Smooth muscle cell (in vitro differentiated cells): ENCODE results near the gene ANXA11. TPM values are rescaled to one million over a fixed set of nuclear protein-coding genes. Genes with fewer than 3 reads are reported as not detected.

Source experiments
- DNase-seq: peaks from one replicate; lab custom pipeline; 2025; ENCODE audit not compliant: unreplicated experiment; lab: John Stamatoyannopoulos, UW
- H2AFZ ChIP-seq: fragments of 200-600 bp; sonication (generic); 2 replicates; pipeline ENCODE4 v1.6.0; 2016; ENCODE audit warnings: antibody characterized with exemption, low read depth, mild to moderate bottlenecking
- H3F3A ChIP-seq: fragments of 200-600 bp; sonication (generic); 2 replicates; pipeline ENCODE4 v1.6.0; 2017; ENCODE audit warnings: antibody characterized with exemption, low read depth
- H3K27ac ChIP-seq: fragments of 200-600 bp; sonication (generic); 2 replicates; pipeline ENCODE4 v1.5.1; 2016; ENCODE audit warnings: low read depth, mild to moderate bottlenecking
- H3K27me3 ChIP-seq: fragments of 200-600 bp; sonication (generic); 2 replicates; pipeline ENCODE4 v1.6.1; 2016; ENCODE audit warnings: low read depth, mild to moderate bottlenecking
- H3K36me3 ChIP-seq: fragments of 200-600 bp; sonication (generic); 2 replicates; pipeline ENCODE4 v1.5.1; 2016; ENCODE audit warnings: low read depth
- H3K4me1 ChIP-seq: fragments of 200-600 bp; sonication (generic); 2 replicates; pipeline ENCODE4 v1.5.1; 2016; ENCODE audit warnings: low read depth
- H3K4me2 ChIP-seq: fragments of 200-600 bp; sonication (generic); 2 replicates; pipeline ENCODE4 v1.6.0; 2016; ENCODE audit warnings: mild to moderate bottlenecking
- H3K4me3 ChIP-seq: fragments of 200-600 bp; sonication (generic); 2 replicates; pipeline ENCODE4 v1.5.1; 2016; ENCODE audit warnings: mild to moderate bottlenecking
- H3K79me2 ChIP-seq: fragments of 200-600 bp; sonication (generic); 2 replicates; pipeline ENCODE4 v1.6.0; 2016; ENCODE audit warnings: low read depth, mild to moderate bottlenecking
- H3K9ac ChIP-seq: fragments of 200-600 bp; sonication (generic); 2 replicates; pipeline ENCODE4 v1.6.0; 2016; ENCODE audit warnings: low read depth
- H3K9me3 ChIP-seq: fragments of 200-600 bp; sonication (generic); replicated peaks from 2 replicates; pipeline ENCODE4 v1.5.1; 2016; ENCODE audit warnings: low read depth
- H4K20me1 ChIP-seq: fragments of 200-600 bp; sonication (generic); 2 replicates; pipeline ENCODE4 v1.6.0; 2016; ENCODE audit warnings: low read depth
- WGBS: methylation state at CpG from one replicate; pipeline ENCODE4 v1.1.7; 2016; ENCODE audit warnings: low lambda C conversion rate; 5-methylcytosine and 5-hydroxymethylcytosine counted together
- polyA plus RNA-seq: library from polyadenylated mRNA; unstranded; fragments of >200 nt; fragmentation: Nextera tagmentation; extraction: Ambion mirVana; gene quantifications from 2 replicates; pipeline ENCODE4 v1.2.1, GENCODE V29; 2016
- total RNA-seq: library from RNA; depleted of rRNA; stranded (reverse); fragments of >200 nt; gene quantifications from 2 replicates; pipeline ENCODE4 v1.2.3, GENCODE V29; 2014
- TF ChIP-seq, protein P1 (sequence below): fragments of 200-600 bp; sonication (generic); IDR thresholded peaks from 2 replicates; pipeline ENCODE4 v1.5.1; 2017; ENCODE audit warnings: borderline replicate concordance, mild to moderate bottlenecking, antibody characterized with exemption; ENCODE audit not compliant: insufficient read depth, poor library complexity, severe bottlenecking

ANXA11 gene
- total and polyA plus RNA-seq, 2 experiments from 2014 or later, result 36.6 to 93.4 TPM

DNA sequence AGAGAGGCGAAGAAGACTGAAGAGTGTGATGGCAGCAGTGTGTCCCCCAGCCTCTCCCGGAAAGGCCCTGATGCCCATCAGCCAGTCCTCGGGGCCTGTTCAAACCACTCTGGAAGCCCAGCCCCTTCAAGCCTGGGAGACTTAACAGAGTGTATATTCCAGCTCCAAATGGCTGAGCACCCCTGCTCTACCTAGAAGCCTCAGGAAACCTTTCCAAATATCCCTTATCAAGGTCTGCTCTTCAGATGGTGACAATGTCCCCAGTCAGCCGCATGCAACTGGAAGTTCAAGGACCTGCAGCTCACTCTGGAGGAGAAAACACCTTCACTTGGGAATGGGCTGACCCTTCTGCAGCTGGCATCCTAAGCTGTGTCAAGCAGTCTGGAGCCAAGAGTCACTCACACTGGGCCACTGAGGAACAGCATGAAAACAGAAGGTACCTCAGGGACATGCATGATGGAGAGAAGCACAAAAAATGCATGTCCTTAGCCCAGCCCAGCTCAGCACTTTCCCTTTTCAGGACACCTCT, 10.2 kb downstream of the ANXA11 start:
- Histone ChIP-seq H3K9ac (no peak overlapping the region), H3K36me3 (no peaks in the 10 kb centered on the region), H3K79me2 (peaks cover 90% of the 10 kb centered on the region), H3K27me3 (no peaks in the 10 kb centered on the region), H3F3A (no peaks in the 10 kb centered on the region), H3K4me1 (no peaks in the 10 kb centered on the region), H3K9me3 (no peaks in the 10 kb centered on the region), H2AFZ (no peak overlapping the region), H3K4me2 (no peak overlapping the region), H3K4me3 (no peak overlapping the region), H3K27ac (no peak overlapping the region), H4K20me1 (peaks cover 87% of the 10 kb centered on the region)
- TF ChIP-seq, protein P1, sequence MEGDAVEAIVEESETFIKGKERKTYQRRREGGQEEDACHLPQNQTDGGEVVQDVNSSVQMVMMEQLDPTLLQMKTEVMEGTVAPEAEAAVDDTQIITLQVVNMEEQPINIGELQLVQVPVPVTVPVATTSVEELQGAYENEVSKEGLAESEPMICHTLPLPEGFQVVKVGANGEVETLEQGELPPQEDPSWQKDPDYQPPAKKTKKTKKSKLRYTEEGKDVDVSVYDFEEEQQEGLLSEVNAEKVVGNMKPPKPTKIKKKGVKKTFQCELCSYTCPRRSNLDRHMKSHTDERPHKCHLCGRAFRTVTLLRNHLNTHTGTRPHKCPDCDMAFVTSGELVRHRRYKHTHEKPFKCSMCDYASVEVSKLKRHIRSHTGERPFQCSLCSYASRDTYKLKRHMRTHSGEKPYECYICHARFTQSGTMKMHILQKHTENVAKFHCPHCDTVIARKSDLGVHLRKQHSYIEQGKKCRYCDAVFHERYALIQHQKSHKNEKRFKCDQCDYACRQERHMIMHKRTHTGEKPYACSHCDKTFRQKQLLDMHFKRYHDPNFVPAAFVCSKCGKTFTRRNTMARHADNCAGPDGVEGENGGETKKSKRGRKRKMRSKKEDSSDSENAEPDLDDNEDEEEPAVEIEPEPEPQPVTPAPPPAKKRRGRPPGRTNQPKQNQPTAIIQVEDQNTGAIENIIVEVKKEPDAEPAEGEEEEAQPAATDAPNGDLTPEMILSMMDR, result no peak
- DNase-seq, result no peak
- WGBS, result 94% methylated on average over 4 of the region's 4 CpGs

DNA sequence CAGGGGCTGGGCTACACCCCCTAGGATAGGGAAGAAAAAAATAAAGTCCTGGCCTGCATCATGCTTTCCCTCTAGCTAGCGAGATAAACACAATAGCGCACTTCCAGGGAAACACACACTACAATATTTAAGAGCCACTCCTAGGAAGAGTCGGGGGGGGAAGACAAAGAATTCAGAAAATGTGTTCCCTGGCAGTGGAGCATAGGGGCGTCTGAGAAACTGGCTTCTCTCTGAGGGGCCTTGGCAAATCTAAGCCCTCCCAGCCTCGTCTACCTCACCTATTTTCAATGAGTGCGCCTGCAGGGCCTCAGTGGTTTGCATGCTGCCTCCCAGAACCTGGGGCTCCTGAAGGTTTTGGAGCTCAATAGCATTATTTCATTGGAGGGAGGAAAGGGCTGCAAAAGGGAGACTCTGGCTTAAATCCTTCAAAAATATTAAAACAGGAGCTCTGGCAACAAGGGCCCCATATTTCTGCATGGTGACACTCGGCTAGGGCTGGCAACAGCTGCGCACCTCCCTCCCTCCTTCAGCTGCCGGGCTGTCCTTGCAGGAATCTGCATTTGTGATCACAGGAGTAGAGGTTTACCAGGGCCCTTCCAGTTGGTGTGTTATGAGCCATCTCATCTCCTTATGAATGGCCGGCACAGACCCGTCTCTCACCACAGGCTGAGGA, 10.8 kb downstream of the ANXA11 start:
- TF ChIP-seq, protein P1, result no peak
- peaks cover 87% of the 10 kb centered on the region for H4K20me1 ChIP-seq
- no peaks in the 10 kb centered on the region for H3K27me3 ChIP-seq
- H3K4me2 ChIP-seq, result no peak overlapping the region
- no peaks in the 10 kb centered on the region for H3K4me1 ChIP-seq
- H3K27ac ChIP-seq, result no peak overlapping the region
- no peaks in the 10 kb centered on the region for H3F3A ChIP-seq
- H3K9me3 ChIP-seq, result no peaks in the 10 kb centered on the region
- no peak overlapping the region for H3K9ac ChIP-seq
- 83% methylated on average over 11 of the region's 11 CpGs for WGBS
- peaks cover 90% of the 10 kb centered on the region for H3K79me2 ChIP-seq
- H2AFZ ChIP-seq, result no peak overlapping the region
- DNase-seq, result no peak
- H3K36me3 ChIP-seq, result no peaks in the 10 kb centered on the region
- no peak overlapping the region for H3K4me3 ChIP-seq

DNA sequence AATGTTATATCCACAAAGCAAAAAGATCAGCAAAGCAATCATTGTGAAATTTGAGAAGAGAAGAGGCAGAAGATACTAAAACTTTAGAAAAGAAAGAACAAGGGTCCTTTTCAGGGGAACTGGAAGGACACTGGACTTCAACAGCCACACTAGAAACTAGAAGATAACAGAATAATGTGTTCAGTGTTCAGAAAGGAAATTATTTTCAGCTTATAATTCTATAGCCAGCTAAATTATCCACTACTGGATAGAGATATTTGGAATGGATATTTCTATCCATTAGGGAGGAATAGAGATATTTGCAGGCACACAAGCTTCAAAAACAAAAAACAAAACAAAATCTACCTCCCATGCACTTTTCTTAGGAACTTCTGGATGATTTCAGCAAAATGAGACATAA, 12.8 kb downstream of the ANXA11 start:
- no peak overlapping the region for H2AFZ ChIP-seq
- TF ChIP-seq, protein P1, result no peak
- no peaks in the 10 kb centered on the region for H3K27me3 ChIP-seq
- H3F3A ChIP-seq, result no peaks in the 10 kb centered on the region
- H3K36me3 ChIP-seq, result no peaks in the 10 kb centered on the region
- H3K4me2 ChIP-seq, result no peak overlapping the region
- H3K27ac ChIP-seq, result no peak overlapping the region
- H4K20me1 ChIP-seq, result peaks cover 87% of the 10 kb centered on the region
- H3K79me2 ChIP-seq, result peaks cover 87% of the 10 kb centered on the region
- H3K4me3 ChIP-seq, result no peak overlapping the region
- H3K9ac ChIP-seq, result no peak overlapping the region
- no peaks in the 10 kb centered on the region for H3K9me3 ChIP-seq
- H3K4me1 ChIP-seq, result no peaks in the 10 kb centered on the region
- no peak for DNase-seq
